Common myeloid progenitor, CD34-positive (primary cell): ENCODE results near the gene KCNA2.
A peak's percentile ranks its signal among the peaks of the same experiment; 100 is the strongest.

Experiments used
- CTCF ChIA-PET: fragments of 350-600 bp; sonication (Branson Sonifier 250); formaldehyde crosslinking; loops from one replicate; lab custom pipeline; 2021; ENCODE audit warnings: antibody characterized with exemption; lab: Charles Lee
- POLR2A ChIA-PET: fragments of 350-600 bp; sonication (Branson Sonifier 250); formaldehyde crosslinking; loops from one replicate; lab custom pipeline; 2021; ENCODE audit warnings: antibody characterized with exemption; lab: Charles Lee
- DNase-seq, 3 donors: peaks; one replicate each; pipeline versions ENCODE4 v3.0.0 to v3.0.0-alpha.2; 2013
- H3K27ac ChIP-seq, 2 experiments: 1 replicate in 1 of 2; 2 replicates in 1 of 2; pipeline ENCODE4 v1.7.0; 2013; ENCODE audit warnings: inconsistent platforms in 2 of 2, low read length in 2 of 2, mild to moderate bottlenecking in 2 of 2, low read depth in 1 of 2, moderate library complexity in 1 of 2; ENCODE audit not compliant: severe bottlenecking in 2 of 2, insufficient read depth in 1 of 2, poor library complexity in 1 of 2
- H3K27me3 ChIP-seq, 5 experiments: replicated peaks in 2 of 5; 1 replicate in 3 of 5; 2 replicates in 2 of 5; pipeline versions ENCODE4 v1.6.1 to v1.7.0; 2013; ENCODE audit warnings: low read length in 4 of 5, mild to moderate bottlenecking in 2 of 5, moderate library complexity in 2 of 5, inconsistent platforms in 1 of 5; ENCODE audit not compliant: insufficient read depth in 5 of 5, control insufficient read depth in 4 of 5
- H3K36me3 ChIP-seq, 4 experiments: 1 replicate in 2 of 4; 2 replicates in 2 of 4; pipeline versions ENCODE4 v1.6.1 to v1.7.0; 2013; ENCODE audit warnings: low read length in 3 of 4, control low read depth in 1 of 4, mild to moderate bottlenecking in 1 of 4; ENCODE audit not compliant: control insufficient read depth in 4 of 4, insufficient read depth in 4 of 4
- H3K4me1 ChIP-seq, 4 experiments: 1 replicate in 3 of 4; 2 replicates in 1 of 4; pipeline versions ENCODE4 v1.6.1 to v1.7.1; 2013; ENCODE audit warnings: low read length in 3 of 4, mild to moderate bottlenecking in 3 of 4, control low read depth in 1 of 4, inconsistent platforms in 1 of 4, moderate library complexity in 1 of 4; ENCODE audit not compliant: control insufficient read depth in 4 of 4, insufficient read depth in 4 of 4; ENCODE audit errors: control extremely low read depth in 1 of 4
- H3K4me3 ChIP-seq, 7 experiments: 1 replicate in 4 of 7; 2 replicates in 3 of 7; pipeline versions ENCODE4 v1.5.1 to v1.7.0; 2013; ENCODE audit warnings: mild to moderate bottlenecking in 7 of 7, low read length in 6 of 7, moderate library complexity in 6 of 7, inconsistent platforms in 2 of 7, low read depth in 2 of 7, control low read depth in 1 of 7; ENCODE audit not compliant: insufficient read depth in 4 of 7, control insufficient read depth in 1 of 7; ENCODE audit errors: extremely low read depth in 1 of 7
- H3K9me3 ChIP-seq, 5 experiments: 1 replicate in 4 of 5; 2 replicates in 1 of 5; pipeline versions ENCODE4 v1.6.1 to v1.7.1; 2013; ENCODE audit warnings: low read length in 4 of 5, mild to moderate bottlenecking in 2 of 5, inconsistent platforms in 1 of 5, low read depth in 1 of 5, moderate library complexity in 1 of 5; ENCODE audit not compliant: control insufficient read depth in 4 of 5, insufficient read depth in 2 of 5; ENCODE audit errors: control extremely low read depth in 1 of 5
- WGBS: methylation state at CpG from one replicate; pipeline ENCODE4 v1.1.5; 2013; ENCODE audit not compliant: insufficient coverage; 5-methylcytosine and 5-hydroxymethylcytosine counted together

KCNA2 gene

DNA sequence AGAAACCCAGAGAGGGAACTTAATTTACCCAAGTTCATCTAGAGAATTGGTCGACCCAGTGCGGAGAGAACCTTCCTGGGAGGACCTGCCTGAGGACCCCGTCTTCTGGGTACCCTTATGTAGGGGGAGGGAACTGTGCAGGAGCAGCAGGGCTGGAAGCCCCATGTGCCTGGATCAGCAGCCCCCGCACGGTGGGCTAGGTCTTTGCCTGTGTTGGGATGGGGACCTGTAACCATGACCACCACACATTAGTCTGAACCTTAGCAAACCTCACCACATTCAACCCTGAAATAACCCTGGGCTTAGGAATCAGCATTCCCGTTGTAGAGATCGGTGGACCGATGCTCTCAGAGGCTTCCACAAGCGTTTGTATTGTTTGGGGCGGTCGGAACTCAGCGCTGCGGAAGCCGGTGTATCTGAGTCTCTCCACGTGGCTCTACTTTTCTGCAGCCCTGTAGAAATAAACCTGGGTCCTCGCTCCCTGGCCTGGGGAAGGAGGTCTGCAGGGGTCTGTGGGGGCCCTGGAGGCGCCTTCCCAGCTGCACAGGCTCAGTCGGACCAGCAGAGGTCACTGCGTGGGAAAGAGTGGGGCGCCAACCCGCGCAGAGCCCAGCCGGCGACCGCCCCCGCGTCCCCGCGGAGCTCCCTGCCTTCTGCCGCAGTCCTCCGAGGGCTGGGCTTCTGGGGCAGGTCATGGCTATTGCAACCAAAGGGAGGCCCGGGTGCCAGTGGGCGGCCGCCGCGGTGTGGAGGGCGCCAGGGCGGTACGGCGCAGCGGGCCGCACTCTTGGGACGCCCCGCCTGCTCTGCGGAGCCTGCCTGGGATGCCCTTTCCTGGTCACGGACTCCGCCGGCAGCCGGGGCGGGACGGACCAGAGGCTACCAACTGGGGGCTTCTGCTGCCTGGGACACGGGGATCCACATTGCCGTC lies 51.0 kb downstream of the KCNA2 start:
- Histone ChIP-seq H3K9me3 (no peaks in the 10 kb centered on the region), H3K4me1 (peaks cover 0 to 11% (median 8%) of the 10 kb centered on the region in 4 experiments), H3K36me3 (no peaks in the 10 kb centered on the region), H3K4me3 (peak overlapping the region in 5 of 7 experiments; percentile 9 to 66 (median 52)), H3K27me3 (peaks cover 5 to 69% (median 37%) of the 10 kb centered on the region in 5 experiments), H3K27ac (no peak overlapping the region)
- ChIA-PET CTCF (interaction anchor here (0.6 to 3.4 kb wide), 16 partner anchors 8 to 273 kb away, joined by 3 to 22 read pairs (median 5); partner anchors contain the start of gene KCNA2), POLR2A (no interaction called here)
- WGBS, result 6% methylated on average over 50 of the region's 53 CpGs
- DNase-seq, result peak; percentile 50 to 73 (median 70)

DNA sequence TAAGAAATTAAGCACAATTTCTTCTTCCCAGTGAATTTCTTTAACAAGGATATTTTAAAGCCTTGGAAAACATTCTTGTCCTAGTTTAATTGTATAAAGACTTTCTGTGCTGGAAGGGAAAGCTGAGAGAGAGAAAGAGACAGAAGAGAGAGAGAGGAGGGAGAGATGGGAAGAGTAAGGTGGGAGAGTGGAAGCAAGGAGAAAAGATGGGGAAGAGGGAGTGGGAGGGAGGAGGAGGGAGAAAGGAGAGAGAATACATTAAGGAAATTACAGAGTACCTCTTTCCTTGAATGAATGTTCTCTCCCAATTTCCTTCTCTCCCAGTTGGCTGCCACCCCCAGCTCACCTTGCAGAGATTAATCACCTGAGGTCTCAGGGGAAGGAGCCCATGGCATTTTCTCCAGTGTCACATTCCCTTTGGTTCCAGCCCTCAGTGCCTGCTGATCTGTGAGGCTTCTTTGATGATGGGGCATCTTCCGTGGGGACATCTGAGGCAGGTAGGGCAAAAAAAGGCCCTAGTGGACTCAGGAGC lies 54.8 kb downstream of the KCNA2 start:
- ChIA-PET CTCF (interaction anchor here (0.8 kb wide), 1 partner anchor 56 kb away, joined by 3 read pairs; no protein-coding TSS in a partner anchor), POLR2A (interaction anchor here (0.6 kb wide), 1 partner anchor 29 kb away, joined by 3 read pairs; no protein-coding TSS in a partner anchor)
- no peaks in the 10 kb centered on the region for H3K9me3 ChIP-seq
- no peak overlapping the region for H3K27ac ChIP-seq
- WGBS, result 100% methylated on average over 1 of the region's 1 CpG
- no peak overlapping the region for H3K4me3 ChIP-seq
- no peaks in the 10 kb centered on the region for H3K36me3 ChIP-seq
- H3K4me1 ChIP-seq, result peaks cover 0 to 11% (median 8%) of the 10 kb centered on the region in 4 experiments
- H3K27me3 ChIP-seq, result peaks cover 5 to 49% (median 32%) of the 10 kb centered on the region in 5 experiments
- no peak for DNase-seq

DNA sequence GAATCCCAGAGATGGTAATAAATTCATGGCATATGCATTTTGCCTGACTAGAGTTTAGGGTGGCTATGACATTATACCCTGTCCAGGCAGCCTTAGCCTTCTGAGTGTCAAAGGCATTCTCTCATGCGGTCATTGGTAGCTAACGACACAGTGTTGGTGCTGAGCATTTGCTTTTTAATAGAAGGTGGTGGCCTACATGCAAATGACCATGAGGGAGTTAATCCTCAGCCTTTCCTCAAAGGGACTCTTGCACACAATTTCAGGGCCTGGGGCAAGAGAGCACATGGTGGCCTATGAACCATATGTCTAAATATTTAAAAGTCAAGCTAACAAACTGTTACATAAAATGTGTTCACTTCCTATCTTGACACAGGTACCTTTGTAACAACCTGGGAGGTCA lies 56.3 kb downstream of the KCNA2 start:
- Histone ChIP-seq H3K4me3 (no peak overlapping the region), H3K36me3 (no peaks in the 10 kb centered on the region), H3K9me3 (no peaks in the 10 kb centered on the region), H3K4me1 (peaks cover 0 to 2% (median under 1%) of the 10 kb centered on the region in 4 experiments), H3K27me3 (peaks cover 2 to 34% (median 22%) of the 10 kb centered on the region in 5 experiments), H3K27ac (no peak overlapping the region)
- WGBS, result 90% methylated on average over 2 of the region's 2 CpGs
- ChIA-PET POLR2A (no interaction called here), CTCF (interaction anchor here (1.2 to 1.9 kb wide), 4 partner anchors 8 to 218 kb away, joined by 3 to 5 read pairs (median 4); no protein-coding TSS in a partner anchor)
- no peak for DNase-seq

DNA sequence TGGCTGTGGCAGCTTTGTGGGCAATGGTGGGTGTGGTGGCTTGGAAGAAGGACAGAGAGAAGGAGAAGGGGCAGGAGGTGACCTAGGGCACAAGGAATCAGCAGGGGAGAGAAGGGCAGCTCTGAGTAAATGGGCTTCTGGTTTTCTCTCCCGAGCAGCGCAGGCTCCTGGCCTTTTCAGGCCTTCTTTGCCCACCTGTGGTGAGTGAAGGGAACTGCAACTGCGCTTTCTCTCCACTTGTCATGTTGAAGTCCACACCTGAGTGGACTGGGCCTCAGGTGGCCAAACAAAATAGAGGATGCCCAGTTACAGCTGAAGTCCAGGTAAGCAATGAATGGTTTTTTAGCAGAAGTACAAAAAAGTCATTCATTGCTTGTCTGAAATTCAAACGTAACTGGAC lies 57.8 kb downstream of the KCNA2 start:
- ChIA-PET POLR2A (no interaction called here), CTCF (interaction anchor here (0.6 to 1.9 kb wide), 5 partner anchors 8 to 235 kb away, joined by 3 to 5 read pairs (median 4); no protein-coding TSS in a partner anchor)
- H3K9me3 ChIP-seq, result no peaks in the 10 kb centered on the region
- H3K27ac ChIP-seq, result no peak overlapping the region
- no peaks in the 10 kb centered on the region for H3K36me3 ChIP-seq
- peaks cover 0 to 22% (median 11%) of the 10 kb centered on the region in 5 experiments for H3K27me3 ChIP-seq
- H3K4me1 ChIP-seq, result no peaks in the 10 kb centered on the region
- H3K4me3 ChIP-seq, result no peak overlapping the region
- peak; percentile 15 to 39 (median 28) for DNase-seq
- 100% methylated on average over 1 of the region's 4 CpGs for WGBS

DNA sequence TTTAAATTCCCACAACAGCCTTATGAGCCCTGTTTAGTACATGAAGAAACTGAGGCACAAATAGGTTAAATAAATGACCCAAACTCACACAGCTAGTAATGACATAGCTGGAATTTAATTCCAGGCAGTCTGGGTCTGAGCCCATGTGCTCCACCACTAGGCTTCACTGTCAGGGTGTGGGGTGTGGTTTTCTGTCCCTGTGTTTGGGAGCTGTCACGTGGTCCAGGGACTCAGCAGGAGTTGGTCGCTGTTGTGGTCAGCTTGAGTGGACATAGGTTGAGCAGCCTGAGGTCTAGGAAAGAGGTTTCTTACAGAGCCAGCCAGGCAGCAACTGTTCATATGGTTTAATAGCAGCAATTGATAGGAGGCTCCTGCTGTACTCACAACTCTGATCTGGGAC lies 59.1 kb downstream of the KCNA2 start:
- Histone ChIP-seq H3K4me1 (no peaks in the 10 kb centered on the region), H3K9me3 (no peaks in the 10 kb centered on the region), H3K27me3 (peaks cover 0 to 13% (median 2%) of the 10 kb centered on the region in 5 experiments), H3K36me3 (no peaks in the 10 kb centered on the region), H3K4me3 (no peak overlapping the region), H3K27ac (no peak overlapping the region)
- CTCF ChIA-PET, result interaction anchor here (1.0 kb wide), 2 partner anchors 9 to 51 kb away, joined by 3 to 4 read pairs; no protein-coding TSS in a partner anchor
- WGBS, result 73% methylated on average over 2 of the region's 2 CpGs
- POLR2A ChIA-PET, result no interaction called here
- DNase-seq, result no peak

DNA sequence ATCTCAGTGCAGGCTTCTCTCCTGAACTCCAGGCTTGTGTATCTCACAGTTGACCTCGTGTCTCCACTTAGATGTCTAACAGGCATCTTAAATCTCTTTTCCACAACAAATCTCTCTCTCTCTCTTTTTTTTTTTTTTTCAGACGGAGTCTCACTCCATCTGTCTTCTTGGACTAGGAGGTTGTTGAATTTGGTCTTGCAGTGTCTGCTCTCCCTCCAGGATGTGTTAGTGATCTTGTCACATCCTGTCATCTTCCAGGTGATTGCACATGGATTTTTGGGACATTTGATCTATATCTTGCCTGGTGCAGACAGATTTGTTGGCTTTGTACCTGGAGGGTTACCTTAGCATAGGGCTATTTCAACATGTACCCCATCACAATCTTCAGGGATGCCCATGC lies 60.7 kb downstream of the KCNA2 start:
- ChIA-PET POLR2A (no interaction called here), CTCF (interaction anchor here (1.3 to 1.6 kb wide), 2 partner anchors 10 kb away, joined by 5 read pairs; no protein-coding TSS in a partner anchor)
- H3K9me3 ChIP-seq, result no peaks in the 10 kb centered on the region
- DNase-seq, result no peak
- no peak overlapping the region for H3K4me3 ChIP-seq
- WGBS, result 88% methylated on average over 1 of the region's 2 CpGs
- no peaks in the 10 kb centered on the region for H3K36me3 ChIP-seq
- H3K27me3 ChIP-seq, result peaks cover 0 to 8% (median 0%) of the 10 kb centered on the region in 5 experiments
- no peak overlapping the region for H3K27ac ChIP-seq
- H3K4me1 ChIP-seq, result no peaks in the 10 kb centered on the region
